Measurements from ENCODE around the gene COL1A2. TPM values are rescaled to one million over a fixed set of nuclear protein-coding genes. Genes with fewer than 3 reads are reported as not detected.
A peak's percentile ranks its signal among the peaks of the same experiment; 100 is the strongest.

The COL1A2 gene
- total RNA-seq, 1 experiment from 2014 or later, result 42.1 TPM

DNA sequence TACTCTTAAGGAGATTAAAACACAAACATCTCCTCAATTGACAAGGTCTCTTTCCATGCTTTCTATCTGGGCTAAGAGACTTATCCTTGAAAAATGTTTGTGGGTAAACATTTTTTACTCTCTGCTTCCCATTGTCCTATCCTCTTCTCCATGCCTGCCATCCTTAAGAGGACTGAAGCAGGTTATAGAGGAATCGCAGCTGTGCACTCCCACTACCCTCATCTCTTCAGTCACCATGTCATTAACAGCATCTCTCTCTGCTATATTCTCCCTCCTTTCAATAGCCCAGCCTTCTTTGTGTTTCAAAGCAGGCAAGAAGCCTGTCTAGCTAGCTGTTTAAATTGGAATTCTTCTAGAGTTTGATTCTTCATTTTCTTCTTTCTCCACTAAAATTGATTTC is 22.6 kb downstream of the COL1A2 start:
- no peak overlapping the region for H2BK15ac ChIP-seq (ENCODE audit: low read depth, low read length)
- H3T11ph ChIP-seq (ENCODE audit: low read length), result no peak overlapping the region
- H3K4me1 Mint-ChIP-seq, result peaks cover 8 to 10% of the 10 kb centered on the region in 2 experiments
- H3K9me3 Mint-ChIP-seq, result no peaks in the 10 kb centered on the region
- no peaks in the 10 kb centered on the region for H3K23me2 ChIP-seq (ENCODE audit: insufficient read length, low read depth, low read length, poor library complexity, severe bottlenecking)
- DNase-seq, result no peak
- H3K4me3 Mint-ChIP-seq, result no peak overlapping the region
- H3K27ac Mint-ChIP-seq, result peak overlapping the region in 1 of 3 experiments; percentile 84; a peak in 2 of 7 replicates
- no peak overlapping the region for H2BK5ac ChIP-seq (ENCODE audit: insufficient read length, low read length)
- no peak overlapping the region for H2BK120ac ChIP-seq (ENCODE audit: low read depth, low read length, poor library complexity, severe bottlenecking)
- H2BK20ac ChIP-seq (ENCODE audit: low read depth, low read length, poor library complexity, severe bottlenecking), result no peak overlapping the region
- H3K27me3 Mint-ChIP-seq (ENCODE audit: low read depth), result no peaks in the 10 kb centered on the region
- H3K14ac ChIP-seq (ENCODE audit: insufficient read depth, low read length), result no peak overlapping the region
- no peak overlapping the region for H3K18ac ChIP-seq (ENCODE audit: insufficient read length, low read depth, low read length)
- H2AFZ ChIP-seq (ENCODE audit: low read length), result no peak overlapping the region
- H3K4me1 ChIP-seq (ENCODE audit: insufficient read depth, low read length), result peaks cover 3% of the 10 kb centered on the region; the same call in 1 of the 2 replicates
- H3K56ac ChIP-seq (ENCODE audit: insufficient read length, low read depth, low read length), result no peak overlapping the region
- H3K9ac ChIP-seq (ENCODE audit: extremely low read depth, insufficient read length, low read length), result no peak overlapping the region
- no peak overlapping the region for H3K23ac ChIP-seq (ENCODE audit: insufficient read length, low read depth, low read length)
- no peaks in the 10 kb centered on the region for H3K79me2 ChIP-seq (ENCODE audit: insufficient read depth, low read length)
- H2BK12ac ChIP-seq (ENCODE audit: insufficient read length, low read depth, low read length), result no peak overlapping the region
- WGBS (ENCODE audit: extremely low coverage, insufficient read length, low lambda C conversion rate), result no CpG with 5 or more reads among the region's 1 CpG
- no peak overlapping the region for H4K8ac ChIP-seq (replicated peaks; ENCODE audit: insufficient read length, low read depth, low read length)
- no peak overlapping the region for H3K4ac ChIP-seq (ENCODE audit: low read depth, low read length)
- H2AK5ac ChIP-seq (ENCODE audit: insufficient read length, low read length), result no peak overlapping the region
- no peaks in the 10 kb centered on the region for H3K79me1 ChIP-seq (ENCODE audit: insufficient read depth, low read depth, low read length, poor library complexity, severe bottlenecking)
- H3K9me3 ChIP-seq (ENCODE audit: control insufficient read depth, low read depth, low read length), result no peaks in the 10 kb centered on the region
- no peak overlapping the region for H3K4me2 ChIP-seq (ENCODE audit: insufficient read depth, insufficient read length, low read length)
- H4K91ac ChIP-seq (ENCODE audit: insufficient read length, low read depth, low read length), result no peak overlapping the region
- H3K36me3 Mint-ChIP-seq (ENCODE audit: insufficient read depth in 1 of 3, low read depth in 3 of 3), result peaks cover 14 to 75% (median 43%) of the 10 kb centered on the region in 3 experiments; a peak in 6 of 7 replicates
- TF ChIP-seq, protein P1, sequence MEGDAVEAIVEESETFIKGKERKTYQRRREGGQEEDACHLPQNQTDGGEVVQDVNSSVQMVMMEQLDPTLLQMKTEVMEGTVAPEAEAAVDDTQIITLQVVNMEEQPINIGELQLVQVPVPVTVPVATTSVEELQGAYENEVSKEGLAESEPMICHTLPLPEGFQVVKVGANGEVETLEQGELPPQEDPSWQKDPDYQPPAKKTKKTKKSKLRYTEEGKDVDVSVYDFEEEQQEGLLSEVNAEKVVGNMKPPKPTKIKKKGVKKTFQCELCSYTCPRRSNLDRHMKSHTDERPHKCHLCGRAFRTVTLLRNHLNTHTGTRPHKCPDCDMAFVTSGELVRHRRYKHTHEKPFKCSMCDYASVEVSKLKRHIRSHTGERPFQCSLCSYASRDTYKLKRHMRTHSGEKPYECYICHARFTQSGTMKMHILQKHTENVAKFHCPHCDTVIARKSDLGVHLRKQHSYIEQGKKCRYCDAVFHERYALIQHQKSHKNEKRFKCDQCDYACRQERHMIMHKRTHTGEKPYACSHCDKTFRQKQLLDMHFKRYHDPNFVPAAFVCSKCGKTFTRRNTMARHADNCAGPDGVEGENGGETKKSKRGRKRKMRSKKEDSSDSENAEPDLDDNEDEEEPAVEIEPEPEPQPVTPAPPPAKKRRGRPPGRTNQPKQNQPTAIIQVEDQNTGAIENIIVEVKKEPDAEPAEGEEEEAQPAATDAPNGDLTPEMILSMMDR (conservative IDR thresholded peaks at IDR 0.05), result no peak
- H4K20me1 ChIP-seq (ENCODE audit: control insufficient read depth, insufficient read depth, insufficient read length), result no peaks in the 10 kb centered on the region
- no peak overlapping the region for H3K27ac ChIP-seq (ENCODE audit: insufficient read length, low read depth, low read length)
- H3K27me3 ChIP-seq (ENCODE audit: insufficient read depth, low read length), result no peaks in the 10 kb centered on the region
- no peak overlapping the region for H4K5ac ChIP-seq (ENCODE audit: insufficient read length, low read depth, low read length)

All from H9 (cell line).